GM08714 (cell line): ENCODE measurements around the gene SH3TC1.

Experiments
- H3K4me3 ChIP-seq: fragments of 200-500 bp; sonication (Bioruptor generic); 2 replicates; pipeline ENCODE4 v1.5.1; 2014; ENCODE audit warnings: mild to moderate bottlenecking, low read length, inconsistent platforms
- ZNF274 ChIP-seq: IDR thresholded peaks from 2 replicates; pipeline ENCODE4 v1.6.1; 2012; ENCODE audit warnings: mild to moderate bottlenecking, low read depth, low read length

Gene SH3TC1

GRCh38 chr4:8205749-8206611, 6.9 kb downstream of the SH3TC1 start:
- no peak for TF ChIP-seq ZNF274
- no peak overlapping the region for H3K4me3 ChIP-seq

DNA sequence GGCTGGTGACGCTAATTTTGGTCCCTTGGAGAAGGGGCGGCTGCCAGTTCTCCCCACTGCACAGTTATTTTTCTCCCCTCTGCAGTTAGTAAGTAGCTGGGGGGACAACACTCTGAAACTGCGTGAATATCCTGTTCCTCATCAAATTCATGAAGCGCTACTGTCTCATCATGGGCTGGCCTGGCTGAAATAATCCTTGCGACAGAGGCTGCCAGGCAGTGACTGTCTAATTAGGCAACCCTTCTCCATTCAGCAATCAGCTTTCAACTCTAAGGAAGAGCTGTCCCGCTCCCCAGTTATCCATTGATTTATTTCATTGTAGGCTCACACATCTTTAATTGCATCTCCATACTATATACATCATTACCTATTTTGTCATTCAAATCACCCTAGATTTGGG, 8.2 kb downstream of the SH3TC1 start:
- no peak for TF ChIP-seq ZNF274
- H3K4me3 ChIP-seq = no peak overlapping the region

DNA sequence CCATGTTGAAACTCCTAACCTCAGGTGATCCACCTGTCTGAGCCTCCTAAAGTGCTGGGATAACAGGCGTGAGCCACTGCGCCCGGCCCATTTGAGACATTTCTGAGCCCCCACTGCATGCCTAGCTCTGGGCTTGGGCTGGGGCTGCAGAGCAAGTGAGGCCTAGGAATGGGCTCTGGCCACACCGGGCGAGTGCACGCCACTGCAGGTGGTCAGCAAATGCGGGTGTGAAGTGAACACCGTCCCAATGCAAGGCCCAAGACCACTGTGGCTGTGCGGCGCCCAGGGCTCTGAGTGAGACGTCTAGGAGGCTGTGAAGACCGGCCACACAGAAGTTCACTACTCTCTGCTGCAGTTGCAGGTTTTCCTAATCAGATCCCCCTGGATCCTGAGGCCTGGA, 9.5 kb downstream of the SH3TC1 start:
- no peak for TF ChIP-seq ZNF274
- H3K4me3 ChIP-seq = no peak overlapping the region

DNA sequence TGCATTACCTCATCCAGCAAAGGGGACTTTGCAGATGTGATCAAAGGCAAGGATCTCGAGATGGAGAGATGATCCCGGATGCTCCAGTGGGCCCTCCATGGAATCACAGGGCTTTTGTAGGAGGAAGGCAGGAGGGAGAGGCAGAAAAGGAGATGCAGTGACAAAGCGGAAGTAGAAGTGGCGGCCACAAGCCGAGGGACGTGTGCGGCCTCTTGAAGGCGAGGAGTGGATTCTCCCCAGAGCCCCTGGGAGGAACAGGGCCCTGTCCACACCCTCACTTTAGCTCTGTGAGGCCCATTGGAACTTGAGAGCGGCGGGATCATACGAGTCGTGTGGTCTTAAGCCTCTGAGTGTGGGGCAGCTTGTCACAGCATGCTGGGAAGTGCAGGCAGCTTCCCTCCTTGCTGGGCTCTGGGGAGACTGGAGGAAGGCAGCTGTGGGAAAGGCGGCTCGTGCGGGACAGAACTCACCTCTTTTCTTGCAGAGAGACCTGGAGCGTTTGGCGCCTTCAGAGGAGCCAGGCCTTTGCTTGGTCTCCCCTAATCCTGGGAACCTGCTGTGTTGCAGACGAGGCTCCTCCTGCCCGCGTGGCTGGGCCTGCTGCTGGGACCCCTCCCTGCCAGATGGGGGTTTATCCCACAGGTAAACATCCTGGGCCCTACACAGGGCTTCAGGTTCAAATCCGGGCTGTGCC, 10.2 kb downstream of the SH3TC1 start:
- TF ChIP-seq ZNF274 = no peak
- H3K4me3 ChIP-seq = no peak overlapping the region

- no peak for TF ChIP-seq ZNF274
Observed at GRCh38 chr4:8210010-8210409, 10.9 kb downstream of the SH3TC1 start.

GRCh38 chr4:8210616-8211015, 11.5 kb downstream of the SH3TC1 start:
- H3K4me3 ChIP-seq = no peak overlapping the region
- TF ChIP-seq ZNF274 = no peak

More at GRCh38 chr4:8210010-8210409, 10.9 kb downstream of the SH3TC1 start:
- no peak overlapping the region for H3K4me3 ChIP-seq

DNA sequence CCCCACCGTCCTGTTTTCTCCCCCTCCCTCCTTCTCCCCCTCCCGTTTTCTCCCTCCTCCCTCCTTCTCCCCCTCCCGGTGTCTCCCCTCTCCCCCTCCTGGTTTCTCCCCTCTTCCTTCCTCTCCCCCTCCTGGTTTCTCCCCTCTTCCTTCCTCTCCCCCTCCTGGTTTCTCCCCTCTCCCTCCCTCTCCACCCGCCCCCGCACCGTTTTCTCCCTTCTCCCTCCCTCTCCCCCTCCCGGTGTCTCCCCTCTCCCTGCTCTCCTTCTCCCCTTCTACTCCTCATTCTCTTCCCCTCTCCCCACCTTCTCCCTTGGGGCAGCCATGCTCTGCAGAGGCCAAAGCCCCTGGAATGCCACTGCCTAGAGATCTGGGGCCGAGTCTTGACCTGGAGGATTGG, 12.2 kb downstream of the SH3TC1 start:
- no peak overlapping the region for H3K4me3 ChIP-seq
- TF ChIP-seq ZNF274 = no peak

- TF ChIP-seq ZNF274 = no peak
- no peak overlapping the region for H3K4me3 ChIP-seq
Observed at GRCh38 chr4:8211737-8212581, 12.9 kb downstream of the SH3TC1 start.

- no peak for TF ChIP-seq ZNF274
Observed at GRCh38 chr4:8212622-8213021, 13.5 kb downstream of the SH3TC1 start.

DNA sequence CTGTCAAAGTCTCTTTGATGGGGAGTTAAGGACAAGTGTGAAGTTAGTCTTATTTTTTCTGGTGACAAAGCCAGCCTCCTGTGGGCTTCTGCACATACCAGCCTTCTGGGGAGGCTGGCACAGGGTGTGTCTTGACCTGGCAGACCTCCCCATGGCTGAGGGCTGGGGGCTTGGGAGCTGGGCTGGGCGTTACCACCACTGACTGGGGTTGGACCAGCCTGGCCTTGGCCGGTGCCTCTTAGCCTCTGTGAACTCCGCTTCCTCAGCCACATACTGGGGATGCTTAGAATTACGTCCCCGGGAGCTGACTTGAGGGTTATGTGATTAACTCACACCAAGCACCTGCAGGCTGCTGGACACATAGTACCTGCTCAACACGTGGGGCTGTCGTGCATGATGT, 14.0 kb downstream of the SH3TC1 start:
- TF ChIP-seq ZNF274 = no peak
- H3K4me3 ChIP-seq = no peak overlapping the region

More at GRCh38 chr4:8212622-8213021, 13.5 kb downstream of the SH3TC1 start:
- no peak overlapping the region for H3K4me3 ChIP-seq

DNA sequence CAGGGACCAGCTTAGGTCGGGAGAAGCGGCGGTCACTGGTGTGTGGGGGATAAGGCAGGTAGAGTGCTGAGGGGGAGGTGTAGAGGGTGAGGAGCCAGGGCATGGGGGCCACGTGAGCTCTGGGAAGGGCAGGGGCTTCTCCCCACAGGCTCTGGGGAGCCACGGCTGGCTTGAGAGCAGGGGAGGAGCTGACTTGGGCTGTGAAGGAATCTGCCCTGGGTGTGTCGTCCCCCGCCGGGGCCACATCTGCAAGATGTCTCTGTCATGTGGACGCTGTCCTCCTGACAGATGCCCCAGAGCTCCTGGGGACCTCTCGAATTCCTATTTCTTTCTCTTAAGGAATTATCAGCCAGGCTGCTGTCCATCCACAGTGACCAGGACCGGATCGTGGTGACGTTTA, 15.0 kb downstream of the SH3TC1 start:
- no peak for TF ChIP-seq ZNF274
- H3K4me3 ChIP-seq = no peak overlapping the region

GRCh38 chr4:8215001-8215427, 15.9 kb downstream of the SH3TC1 start:
- TF ChIP-seq ZNF274 = no peak
- H3K4me3 ChIP-seq = no peak overlapping the region

DNA sequence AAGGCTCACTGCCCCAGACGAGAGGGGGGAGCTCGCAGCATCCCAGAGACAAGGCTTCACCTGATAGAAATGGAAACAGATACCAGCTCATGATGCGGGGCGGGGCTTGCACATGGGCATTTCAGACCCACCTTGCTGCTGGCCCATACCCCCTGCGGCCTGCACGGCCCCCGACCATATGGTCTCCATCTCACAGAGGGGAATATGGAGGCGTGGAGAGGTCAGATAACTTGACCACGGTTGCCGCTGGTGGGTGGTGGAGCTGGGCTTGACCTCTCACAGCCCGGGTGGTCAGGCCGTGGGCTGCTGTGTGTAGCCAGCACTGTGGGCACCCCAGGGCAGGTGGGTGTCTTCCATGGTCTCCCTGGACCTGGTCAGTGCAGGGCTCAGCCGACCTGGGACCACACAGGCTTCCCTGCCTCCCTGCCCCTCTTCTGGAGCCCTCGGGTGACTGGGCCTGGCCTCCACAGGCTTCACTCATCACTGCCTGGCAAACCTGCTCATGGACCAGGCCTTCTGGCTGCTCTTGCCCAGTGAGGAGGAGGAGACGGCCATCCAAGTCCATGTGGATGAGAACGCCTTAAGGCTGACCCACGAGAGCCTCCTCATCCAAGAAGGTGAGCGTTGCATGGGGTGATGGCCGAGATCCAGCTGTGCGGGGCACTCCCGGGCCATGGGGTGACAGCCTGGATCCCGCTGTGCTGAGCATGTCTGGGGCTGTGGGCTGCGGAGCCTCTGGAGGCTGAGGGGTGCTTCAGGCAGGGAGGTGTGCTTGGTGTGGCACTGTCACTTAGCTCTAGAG, 16.8 kb downstream of the SH3TC1 start:
- TF ChIP-seq ZNF274 = no peak

More for the DNA sequence above, 16.8 kb downstream of the SH3TC1 start:
- H3K4me3 ChIP-seq = no peak overlapping the region
